NT2/D1 (cell line): ENCODE results near the gene NAA11.

ENCODE experiments used
- DNase-seq: peaks from one replicate; pipeline ENCODE4 v3.0.0-alpha.2; 2011; ENCODE audit warnings: low read depth, low spot score
- H3K27me3 ChIP-seq: 2 replicates; pipeline ENCODE4 v1.6.0; 2011; ENCODE audit warnings: mild to moderate bottlenecking; ENCODE audit not compliant: insufficient read length, insufficient read depth
- H3K36me3 ChIP-seq: 2 replicates; pipeline ENCODE4 v1.6.1; 2011; ENCODE audit warnings: mild to moderate bottlenecking, low read length, mixed read lengths; ENCODE audit not compliant: insufficient read depth, insufficient read length
- H3K4me1 ChIP-seq: 2 replicates; pipeline ENCODE4 v1.5.1; 2011; ENCODE audit not compliant: insufficient read depth, insufficient read length
- H3K4me3 ChIP-seq: 2 replicates; pipeline ENCODE4 v1.5.1; 2011; ENCODE audit warnings: low read depth; ENCODE audit not compliant: insufficient read length
- H3K9ac ChIP-seq: 2 replicates; pipeline ENCODE4 v1.6.0; 2011; ENCODE audit warnings: low read depth; ENCODE audit not compliant: insufficient read length
- H3K9me3 ChIP-seq: 2 replicates; pipeline ENCODE4 v1.5.1; 2011; ENCODE audit warnings: mild to moderate bottlenecking, low read length; ENCODE audit not compliant: insufficient read depth
- SUZ12 ChIP-seq: IDR thresholded peaks from 2 replicates; pipeline ENCODE4 v1.6.1; 2011; ENCODE audit not compliant: insufficient read length, insufficient read depth; ENCODE audit errors: extremely low read depth
- YY1 ChIP-seq: IDR thresholded peaks from 2 replicates; pipeline ENCODE4 v1.6.1; 2011; ENCODE audit not compliant: insufficient read length, insufficient read depth
- ZNF274 ChIP-seq: IDR thresholded peaks from 2 replicates; pipeline ENCODE4 v1.6.1; 2011; ENCODE audit warnings: mild to moderate bottlenecking, low read depth, low read length

NAA11 gene

GRCh38 chr4:79334341-79334740 lies 8.5 kb upstream of the NAA11 start:
- Histone ChIP-seq H3K4me1 (no peaks in the 10 kb centered on the region), H3K27me3 (no peaks in the 10 kb centered on the region), H3K9ac (no peak overlapping the region), H3K36me3 (no peaks in the 10 kb centered on the region), H3K4me3 (no peak overlapping the region), H3K9me3 (no peaks in the 10 kb centered on the region)
- no peak for TF ChIP-seq YY1
- TF ChIP-seq ZNF274, result no peak
- no peak for TF ChIP-seq SUZ12
- DNase-seq, result no peak

GRCh38 chr4:79331126-79331876 lies 5.4 kb upstream of the NAA11 start:
- no peaks in the 10 kb centered on the region for H3K9me3 ChIP-seq
- TF ChIP-seq YY1, result no peak
- no peak for TF ChIP-seq ZNF274
- TF ChIP-seq SUZ12, result no peak
- no peaks in the 10 kb centered on the region for H3K27me3 ChIP-seq
- H3K9ac ChIP-seq, result no peak overlapping the region
- no peak overlapping the region for H3K4me3 ChIP-seq
- no peaks in the 10 kb centered on the region for H3K36me3 ChIP-seq
- no peak for DNase-seq
- no peaks in the 10 kb centered on the region for H3K4me1 ChIP-seq

- no peaks in the 10 kb centered on the region for H3K36me3 ChIP-seq
- H3K4me1 ChIP-seq, result no peaks in the 10 kb centered on the region
- no peaks in the 10 kb centered on the region for H3K27me3 ChIP-seq
- H3K9ac ChIP-seq, result no peak overlapping the region
- no peak for TF ChIP-seq SUZ12
- TF ChIP-seq ZNF274, result no peak
- TF ChIP-seq YY1, result no peak
- no peak overlapping the region for H3K4me3 ChIP-seq
- DNase-seq, result no peak
- H3K9me3 ChIP-seq, result no peaks in the 10 kb centered on the region
Observed at GRCh38 chr4:79330720-79331119, 4.9 kb upstream of the NAA11 start.

GRCh38 chr4:79325436-79325835 lies 425 bp downstream of the NAA11 start:
- TF ChIP-seq YY1, result no peak
- no peak for TF ChIP-seq SUZ12
- TF ChIP-seq ZNF274, result no peak
- no peaks in the 10 kb centered on the region for H3K36me3 ChIP-seq
- no peak for DNase-seq
- H3K4me3 ChIP-seq, result no peak overlapping the region
- no peaks in the 10 kb centered on the region for H3K4me1 ChIP-seq
- no peak overlapping the region for H3K9ac ChIP-seq
- no peaks in the 10 kb centered on the region for H3K9me3 ChIP-seq
- H3K27me3 ChIP-seq, result no peaks in the 10 kb centered on the region

GRCh38 chr4:79319975-79320374 lies 5.9 kb downstream of the NAA11 start:
- Histone ChIP-seq H3K9ac (no peak overlapping the region), H3K4me3 (no peak overlapping the region), H3K4me1 (no peaks in the 10 kb centered on the region), H3K27me3 (no peaks in the 10 kb centered on the region), H3K9me3 (no peaks in the 10 kb centered on the region), H3K36me3 (no peaks in the 10 kb centered on the region)
- DNase-seq, result no peak
- TF ChIP-seq SUZ12 (no peak), YY1 (no peak), ZNF274 (no peak)

GRCh38 chr4:79317711-79318110 lies 8.2 kb downstream of the NAA11 start:
- no peak overlapping the region for H3K4me3 ChIP-seq
- no peak overlapping the region for H3K9ac ChIP-seq
- no peak for DNase-seq
- TF ChIP-seq SUZ12 (no peak), ZNF274 (no peak), YY1 (no peak)
- no peaks in the 10 kb centered on the region for H3K27me3 ChIP-seq
- no peaks in the 10 kb centered on the region for H3K4me1 ChIP-seq
- no peaks in the 10 kb centered on the region for H3K36me3 ChIP-seq
- H3K9me3 ChIP-seq, result no peaks in the 10 kb centered on the region

GRCh38 chr4:79315891-79316290 lies 10.0 kb downstream of the NAA11 start:
- Histone ChIP-seq H3K4me1 (no peaks in the 10 kb centered on the region), H3K4me3 (no peak overlapping the region), H3K36me3 (no peaks in the 10 kb centered on the region), H3K27me3 (no peaks in the 10 kb centered on the region), H3K9me3 (no peaks in the 10 kb centered on the region), H3K9ac (no peak overlapping the region)
- no peak for DNase-seq
- TF ChIP-seq ZNF274, result no peak
- TF ChIP-seq YY1, result no peak
- TF ChIP-seq SUZ12, result no peak
